Body of pancreas (tissue), 4 donors: ENCODE data around the gene DCT.

Source experiments
- POLR2A ChIP-seq, 3 donors: fragments of 450-650 bp; IDR thresholded peaks; one replicate each; pipeline ENCODE4 v1.6.1; 2016; ENCODE audit warnings: antibody characterized with exemption in 3 of 3, mild to moderate bottlenecking in 2 of 3
- TF ChIP-seq, protein P1 (sequence below), 7 experiments: fragments of 450-650 bp in 4 of 7; fragments of 200-600 bp in 3 of 7; sonication (generic) in 3 of 7; IDR thresholded peaks; one replicate each; pipeline ENCODE4 v1.5.1; 2016 to 2019; ENCODE audit warnings: antibody characterized with exemption in 7 of 7

DNA sequence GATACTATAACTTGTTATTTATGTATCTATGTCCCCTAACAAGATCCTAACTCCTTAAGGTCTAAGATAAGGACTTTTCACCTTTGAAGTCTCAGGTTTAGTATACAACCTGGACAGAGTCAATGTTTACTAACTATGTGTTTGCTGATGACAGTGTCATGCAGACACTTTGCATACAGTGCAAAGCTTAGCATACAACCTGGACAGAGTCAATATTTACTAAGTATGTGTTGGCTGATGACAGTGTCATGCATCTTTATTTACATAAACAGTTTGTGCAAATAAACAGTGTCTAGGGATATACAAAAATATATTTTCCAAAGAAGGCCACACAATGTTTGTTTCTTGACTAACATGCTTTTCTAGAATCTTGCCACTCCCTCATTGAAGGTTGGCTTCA, 34.7 kb downstream of the DCT start:
- TF ChIP-seq, protein P1, sequence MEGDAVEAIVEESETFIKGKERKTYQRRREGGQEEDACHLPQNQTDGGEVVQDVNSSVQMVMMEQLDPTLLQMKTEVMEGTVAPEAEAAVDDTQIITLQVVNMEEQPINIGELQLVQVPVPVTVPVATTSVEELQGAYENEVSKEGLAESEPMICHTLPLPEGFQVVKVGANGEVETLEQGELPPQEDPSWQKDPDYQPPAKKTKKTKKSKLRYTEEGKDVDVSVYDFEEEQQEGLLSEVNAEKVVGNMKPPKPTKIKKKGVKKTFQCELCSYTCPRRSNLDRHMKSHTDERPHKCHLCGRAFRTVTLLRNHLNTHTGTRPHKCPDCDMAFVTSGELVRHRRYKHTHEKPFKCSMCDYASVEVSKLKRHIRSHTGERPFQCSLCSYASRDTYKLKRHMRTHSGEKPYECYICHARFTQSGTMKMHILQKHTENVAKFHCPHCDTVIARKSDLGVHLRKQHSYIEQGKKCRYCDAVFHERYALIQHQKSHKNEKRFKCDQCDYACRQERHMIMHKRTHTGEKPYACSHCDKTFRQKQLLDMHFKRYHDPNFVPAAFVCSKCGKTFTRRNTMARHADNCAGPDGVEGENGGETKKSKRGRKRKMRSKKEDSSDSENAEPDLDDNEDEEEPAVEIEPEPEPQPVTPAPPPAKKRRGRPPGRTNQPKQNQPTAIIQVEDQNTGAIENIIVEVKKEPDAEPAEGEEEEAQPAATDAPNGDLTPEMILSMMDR (IDR thresholded peaks at IDR 0.05) = no peak
- no peak for TF ChIP-seq POLR2A (IDR thresholded peaks at IDR 0.05)
